Measurements from ENCODE around the gene SERPINA1.

SERPINA1 gene

GRCh38 chr14:94398536-94398935 is 10.1 kb upstream of the SERPINA1 start:
- H3K36me3 ChIP-seq (ENCODE audit: control insufficient read depth in 5 of 5, insufficient read depth in 5 of 5, low read length in 5 of 5), result no peaks in the 10 kb centered on the region
- H3K4me1 ChIP-seq (ENCODE audit: control insufficient read depth in 5 of 5, insufficient read depth in 5 of 5, low read length in 5 of 5), result peaks cover 8 to 25% (median 17%) of the 10 kb centered on the region in 5 donors
- no peak overlapping the region for H3K27ac ChIP-seq (ENCODE audit: low read depth, low read length)
- H3K9me3 ChIP-seq (ENCODE audit: control insufficient read depth in 5 of 5, low read length in 5 of 5), result no peaks in the 10 kb centered on the region
- no peaks in the 10 kb centered on the region for H3K27me3 ChIP-seq (ENCODE audit: control insufficient read depth in 5 of 5, insufficient read depth in 4 of 5, low read length in 5 of 5)
- no peak overlapping the region for H3K9ac ChIP-seq (ENCODE audit: low read length in 5 of 5)
- no peak overlapping the region for H3K4me3 ChIP-seq (ENCODE audit: low read depth in 1 of 5, low read length in 5 of 5)

DNA sequence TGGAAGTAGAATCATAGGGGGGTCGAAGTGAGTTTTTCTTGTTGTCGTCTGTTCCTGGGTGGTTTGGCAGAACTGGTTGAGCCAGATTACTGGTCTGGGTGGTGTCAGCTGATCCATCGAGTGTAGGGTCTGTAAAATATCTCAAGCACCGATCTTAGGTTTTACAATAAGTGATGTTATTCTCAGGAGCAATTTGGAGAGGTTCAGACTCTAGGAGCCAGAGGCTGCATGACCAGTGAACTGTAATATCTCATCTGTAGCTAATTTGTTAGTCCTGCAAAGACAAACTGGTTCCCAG is 9.7 kb upstream of the SERPINA1 start:
- Histone ChIP-seq H3K4me3 (ENCODE audit: low read depth in 1 of 5, low read length in 5 of 5) (no peak overlapping the region), H3K36me3 (ENCODE audit: control insufficient read depth in 5 of 5, insufficient read depth in 5 of 5, low read length in 5 of 5) (no peaks in the 10 kb centered on the region), H3K9ac (ENCODE audit: low read length in 5 of 5) (no peak overlapping the region), H3K9me3 (ENCODE audit: control insufficient read depth in 5 of 5, low read length in 5 of 5) (no peaks in the 10 kb centered on the region), H3K4me1 (ENCODE audit: control insufficient read depth in 5 of 5, insufficient read depth in 5 of 5, low read length in 5 of 5) (peaks cover 8 to 29% (median 18%) of the 10 kb centered on the region in 5 donors), H3K27me3 (ENCODE audit: control insufficient read depth in 5 of 5, insufficient read depth in 4 of 5, low read length in 5 of 5) (no peaks in the 10 kb centered on the region), H3K27ac (ENCODE audit: low read depth, low read length) (no peak overlapping the region)

- H3K9me3 ChIP-seq (ENCODE audit: control insufficient read depth in 5 of 5, low read length in 5 of 5), result no peaks in the 10 kb centered on the region
- no peak overlapping the region for H3K9ac ChIP-seq (ENCODE audit: low read length in 5 of 5)
- H3K4me3 ChIP-seq (ENCODE audit: low read depth in 1 of 5, low read length in 5 of 5), result no peak overlapping the region
- no peak overlapping the region for H3K27ac ChIP-seq (ENCODE audit: low read depth, low read length)
- H3K27me3 ChIP-seq (ENCODE audit: control insufficient read depth in 5 of 5, insufficient read depth in 4 of 5, low read length in 5 of 5), result no peaks in the 10 kb centered on the region
- H3K36me3 ChIP-seq (ENCODE audit: control insufficient read depth in 5 of 5, insufficient read depth in 5 of 5, low read length in 5 of 5), result no peaks in the 10 kb centered on the region
- peaks cover 8 to 32% (median 21%) of the 10 kb centered on the region in 5 donors for H3K4me1 ChIP-seq (ENCODE audit: control insufficient read depth in 5 of 5, insufficient read depth in 5 of 5, low read length in 5 of 5)
These were observed 9.1 kb upstream of the SERPINA1 start for GRCh38 chr14:94397289-94398181.

DNA sequence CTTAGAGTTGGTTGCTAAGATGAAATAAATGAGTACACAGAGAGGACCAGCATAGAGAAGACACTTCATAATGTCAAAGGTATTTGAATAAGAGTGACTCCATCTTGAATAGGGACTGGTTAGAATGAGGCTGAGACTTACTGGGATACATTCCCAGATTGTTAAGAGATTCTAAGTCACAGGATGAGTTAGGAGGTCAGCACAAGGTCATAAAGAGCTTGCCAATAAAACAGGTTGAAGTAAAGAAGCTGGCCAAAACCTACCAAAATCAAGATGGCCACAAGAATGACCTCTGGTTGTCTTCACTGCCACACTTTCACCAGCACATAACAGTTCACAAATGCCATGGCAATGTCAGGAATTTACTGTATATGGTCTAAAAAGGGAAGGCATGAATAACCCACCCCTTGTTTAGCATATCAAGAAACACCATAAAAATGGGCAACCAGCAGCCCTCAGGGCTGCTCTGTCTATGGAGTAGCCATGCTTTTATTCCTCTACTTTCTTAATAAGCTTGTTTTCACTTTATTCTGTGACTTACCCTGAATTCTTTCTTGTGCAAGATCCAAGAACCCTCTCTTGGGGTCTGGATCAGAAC is 8.3 kb upstream of the SERPINA1 start:
- Histone ChIP-seq H3K4me3 (ENCODE audit: low read depth in 1 of 5, low read length in 5 of 5) (no peak overlapping the region), H3K9ac (ENCODE audit: low read length in 5 of 5) (no peak overlapping the region), H3K36me3 (ENCODE audit: control insufficient read depth in 5 of 5, insufficient read depth in 5 of 5, low read length in 5 of 5) (no peaks in the 10 kb centered on the region), H3K27me3 (ENCODE audit: control insufficient read depth in 5 of 5, insufficient read depth in 4 of 5, low read length in 5 of 5) (no peaks in the 10 kb centered on the region), H3K9me3 (ENCODE audit: control insufficient read depth in 5 of 5, low read length in 5 of 5) (no peaks in the 10 kb centered on the region), H3K27ac (ENCODE audit: low read depth, low read length) (no peak overlapping the region), H3K4me1 (ENCODE audit: control insufficient read depth in 5 of 5, insufficient read depth in 5 of 5, low read length in 5 of 5) (peaks cover 8 to 39% (median 28%) of the 10 kb centered on the region in 5 donors)

DNA sequence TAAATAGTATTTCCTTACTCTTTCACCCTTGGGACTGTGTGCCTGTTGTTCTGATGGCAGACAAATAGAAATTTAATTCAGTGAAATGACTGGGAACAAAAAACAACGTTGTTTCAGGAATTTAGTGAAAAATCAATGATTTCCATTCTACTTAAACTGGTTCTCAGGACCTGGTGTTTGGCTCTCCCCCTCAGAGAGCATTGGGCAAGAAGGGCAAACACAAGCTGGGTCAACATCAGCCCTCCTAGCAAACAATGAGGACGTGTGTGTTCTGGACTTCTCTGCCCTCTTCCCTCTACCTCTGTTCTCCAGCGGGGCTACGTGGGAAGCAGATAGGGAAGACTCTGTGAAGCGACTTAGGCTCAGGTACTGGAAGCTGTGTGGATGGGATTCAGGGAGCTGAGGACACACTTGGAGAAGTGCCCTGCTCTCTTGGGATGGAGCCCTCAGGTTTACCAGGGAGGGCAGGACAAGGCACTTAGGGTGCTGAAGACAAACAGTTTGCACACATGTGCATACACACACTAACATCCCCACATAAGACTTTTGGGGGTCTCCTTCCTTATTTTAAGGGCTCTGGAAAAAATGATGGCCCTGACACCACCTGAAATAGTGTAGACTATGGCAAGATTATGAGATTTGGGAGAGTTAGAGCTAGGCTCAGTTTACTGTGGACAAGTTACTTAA is 7.6 kb upstream of the SERPINA1 start:
- Histone ChIP-seq H3K4me1 (ENCODE audit: control insufficient read depth in 5 of 5, insufficient read depth in 5 of 5, low read length in 5 of 5) (peaks cover 8 to 45% (median 34%) of the 10 kb centered on the region in 5 donors), H3K9me3 (ENCODE audit: control insufficient read depth in 5 of 5, low read length in 5 of 5) (no peaks in the 10 kb centered on the region), H3K27ac (ENCODE audit: low read depth, low read length) (no peak overlapping the region), H3K4me3 (ENCODE audit: low read depth in 1 of 5, low read length in 5 of 5) (no peak overlapping the region), H3K36me3 (ENCODE audit: control insufficient read depth in 5 of 5, insufficient read depth in 5 of 5, low read length in 5 of 5) (no peaks in the 10 kb centered on the region), H3K9ac (ENCODE audit: low read length in 5 of 5) (no peak overlapping the region), H3K27me3 (ENCODE audit: control insufficient read depth in 5 of 5, insufficient read depth in 4 of 5, low read length in 5 of 5) (no peaks in the 10 kb centered on the region)

DNA sequence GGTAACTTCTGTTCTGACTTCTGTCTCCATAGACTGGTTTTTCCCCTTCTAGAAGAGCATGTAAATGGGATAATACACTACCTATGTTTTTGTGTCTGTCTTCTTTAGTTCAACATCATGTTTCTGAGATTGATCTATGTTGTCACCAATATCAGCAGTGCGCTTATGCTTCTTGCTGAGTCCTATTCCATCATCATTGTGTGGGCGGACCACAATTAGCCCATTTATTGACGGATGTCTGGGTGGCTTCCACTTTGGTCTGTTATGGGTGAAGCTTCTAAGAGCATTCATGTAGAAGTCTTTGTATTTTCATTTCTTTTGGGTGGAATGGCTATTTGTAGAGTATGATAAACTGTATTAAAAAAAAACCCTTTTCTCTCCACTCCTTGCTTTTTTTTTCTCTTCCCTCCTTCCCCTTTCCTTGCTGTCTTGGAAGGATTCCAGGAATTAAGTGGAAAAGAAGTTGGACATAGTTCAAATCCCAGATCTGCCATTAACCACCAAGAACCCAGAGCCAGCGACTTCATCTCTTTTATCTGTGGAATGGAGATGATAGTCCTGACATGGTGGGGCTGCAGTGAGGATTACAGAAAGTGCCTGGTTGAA is 7.0 kb upstream of the SERPINA1 start:
- Histone ChIP-seq H3K4me3 (ENCODE audit: low read depth in 1 of 5, low read length in 5 of 5) (no peak overlapping the region), H3K27me3 (ENCODE audit: control insufficient read depth in 5 of 5, insufficient read depth in 4 of 5, low read length in 5 of 5) (no peaks in the 10 kb centered on the region), H3K27ac (ENCODE audit: low read depth, low read length) (no peak overlapping the region), H3K4me1 (ENCODE audit: control insufficient read depth in 5 of 5, insufficient read depth in 5 of 5, low read length in 5 of 5) (peaks cover 8 to 52% (median 35%) of the 10 kb centered on the region in 5 donors), H3K9me3 (ENCODE audit: control insufficient read depth in 5 of 5, low read length in 5 of 5) (no peaks in the 10 kb centered on the region), H3K36me3 (ENCODE audit: control insufficient read depth in 5 of 5, insufficient read depth in 5 of 5, low read length in 5 of 5) (no peaks in the 10 kb centered on the region), H3K9ac (ENCODE audit: low read length in 5 of 5) (no peak overlapping the region)

GRCh38 chr14:94394581-94395207 is 6.3 kb upstream of the SERPINA1 start:
- H3K4me3 ChIP-seq (ENCODE audit: low read depth in 1 of 5, low read length in 5 of 5), result no peak overlapping the region
- no peaks in the 10 kb centered on the region for H3K9me3 ChIP-seq (ENCODE audit: control insufficient read depth in 5 of 5, low read length in 5 of 5)
- H3K27ac ChIP-seq (ENCODE audit: low read depth, low read length), result peak overlapping the region; percentile 21
- peak overlapping the region in 1 of 5 donors; percentile 48 for H3K9ac ChIP-seq (ENCODE audit: low read length in 5 of 5)
- no peaks in the 10 kb centered on the region for H3K36me3 ChIP-seq (ENCODE audit: control insufficient read depth in 5 of 5, insufficient read depth in 5 of 5, low read length in 5 of 5)
- no peaks in the 10 kb centered on the region for H3K27me3 ChIP-seq (ENCODE audit: control insufficient read depth in 5 of 5, insufficient read depth in 4 of 5, low read length in 5 of 5)
- peaks cover 8 to 58% (median 35%) of the 10 kb centered on the region in 5 donors for H3K4me1 ChIP-seq (ENCODE audit: control insufficient read depth in 5 of 5, insufficient read depth in 5 of 5, low read length in 5 of 5)

GRCh38 chr14:94394025-94394493 is 5.7 kb upstream of the SERPINA1 start:
- H3K9me3 ChIP-seq (ENCODE audit: control insufficient read depth in 5 of 5, low read length in 5 of 5), result no peaks in the 10 kb centered on the region
- no peaks in the 10 kb centered on the region for H3K36me3 ChIP-seq (ENCODE audit: control insufficient read depth in 5 of 5, insufficient read depth in 5 of 5, low read length in 5 of 5)
- no peak overlapping the region for H3K9ac ChIP-seq (ENCODE audit: low read length in 5 of 5)
- no peak overlapping the region for H3K4me3 ChIP-seq (ENCODE audit: low read depth in 1 of 5, low read length in 5 of 5)
- H3K27me3 ChIP-seq (ENCODE audit: control insufficient read depth in 5 of 5, insufficient read depth in 4 of 5, low read length in 5 of 5), result no peaks in the 10 kb centered on the region
- peak overlapping the region; percentile 21 for H3K27ac ChIP-seq (ENCODE audit: low read depth, low read length)
- peaks cover 8 to 58% (median 35%) of the 10 kb centered on the region in 5 donors for H3K4me1 ChIP-seq (ENCODE audit: control insufficient read depth in 5 of 5, insufficient read depth in 5 of 5, low read length in 5 of 5)

DNA sequence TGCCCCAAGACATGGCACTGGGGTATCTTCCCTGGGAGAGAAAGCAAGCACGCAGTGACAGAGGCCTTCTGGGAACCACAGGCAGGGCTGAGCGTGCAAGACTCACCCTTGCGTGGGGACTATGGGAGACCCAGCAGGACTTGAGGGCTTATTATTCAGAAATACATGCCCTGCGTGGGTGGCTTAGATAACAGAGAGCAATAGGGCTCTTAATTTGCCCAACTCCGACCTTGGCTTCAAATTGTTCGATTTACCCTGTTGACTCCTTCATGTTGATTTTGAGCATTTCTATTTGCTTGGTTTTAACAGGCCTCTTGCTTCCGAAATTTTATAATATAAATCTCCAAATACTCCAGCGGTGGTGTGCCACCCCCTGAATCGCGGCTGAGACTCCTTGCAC is 5.1 kb upstream of the SERPINA1 start:
- Histone ChIP-seq H3K27ac (ENCODE audit: low read depth, low read length) (no peak overlapping the region), H3K36me3 (ENCODE audit: control insufficient read depth in 5 of 5, insufficient read depth in 5 of 5, low read length in 5 of 5) (no peaks in the 10 kb centered on the region)

More for the DNA sequence above, 5.1 kb upstream of the SERPINA1 start:
- no peaks in the 10 kb centered on the region for H3K27me3 ChIP-seq (ENCODE audit: control insufficient read depth in 5 of 5, insufficient read depth in 4 of 5, low read length in 5 of 5)
- H3K9me3 ChIP-seq (ENCODE audit: control insufficient read depth in 5 of 5, low read length in 5 of 5), result no peaks in the 10 kb centered on the region
- no peak overlapping the region for H3K4me3 ChIP-seq (ENCODE audit: low read depth in 1 of 5, low read length in 5 of 5)
- peaks cover 8 to 58% (median 35%) of the 10 kb centered on the region in 5 donors for H3K4me1 ChIP-seq (ENCODE audit: control insufficient read depth in 5 of 5, insufficient read depth in 5 of 5, low read length in 5 of 5)
- peak overlapping the region in 1 of 5 donors; percentile 23 for H3K9ac ChIP-seq (ENCODE audit: low read length in 5 of 5)

Measured in subcutaneous abdominal adipose tissue (tissue), 5 donors.